HCT116 (cell line): Measurements from ENCODE around the gene LRP1B. TPM values are rescaled to one million over a fixed set of nuclear protein-coding genes. Genes with fewer than 3 reads are reported as not detected.
"Not testable (repeated sequence)": the region's sequence is repeated elsewhere in the genome, so short reads cannot be mapped to it uniquely, and the experiment has no call there.

Source experiments
- ATAC-seq: fragments of 200-7000 bp; cut with Tn5 transposase; 2 replicates; pipeline ENCODE4 v1.9.1; 2020; ENCODE audit warnings: mild to moderate bottlenecking, moderate library complexity
- BruUV-seq: library from RNA; stranded (reverse); fragments of 400-500 nt; replicated peaks from 2 replicates; lab custom pipeline; 2021; lab: Mats Ljungman, UMichigan
- CTCF ChIA-PET: fragments of 300-600 bp; sonication (Branson Sonifier 250); formaldehyde crosslinking; loops from one replicate; lab custom pipeline; 2021; ENCODE audit warnings: antibody characterized with exemption; lab: Charles Lee
- POLR2A ChIA-PET: fragments of 300-600, 350-600 bp; sonication (Branson Sonifier 250); formaldehyde crosslinking; loops from one replicate; lab custom pipeline; 2021; ENCODE audit warnings: antibody characterized with exemption; lab: Charles Lee
- RAD21 ChIA-PET, 2 experiments: fragments of 300-600 bp; sonication (Branson Sonifier 250); formaldehyde crosslinking; loops; one replicate each; lab custom pipeline; 2023; ENCODE audit warnings: low total read pairs in 2 of 2; ENCODE audit not compliant: uncharacterized antibody in 2 of 2, unreplicated experiment in 2 of 2, low non-redundant PET in 1 of 2; lab: Charles Lee
- DNase-seq: peaks from one replicate; pipeline ENCODE4 v3.0.0-alpha.2; 2010; ENCODE audit warnings: low read depth, low spot score
- H2AFZ ChIP-seq: fragments of 200-600 bp; shearing (Covaris generic), sonication (generic); 2 replicates; pipeline ENCODE4 v1.6.1; 2017; ENCODE audit warnings: low read depth, mixed run types, mixed read lengths, antibody characterized with exemption, low read length; ENCODE audit not compliant: poor library complexity, severe bottlenecking
- H3K27ac ChIP-seq: 2 replicates; pipeline ENCODE4 v1.5.1; 2012; ENCODE audit warnings: low read depth, low read length
- H3K27me3 ChIP-seq: fragments of 200-600 bp; sonication (generic); 2 replicates; pipeline ENCODE4 v1.6.1; 2016; ENCODE audit warnings: mixed run types, low read length, mixed read lengths; ENCODE audit not compliant: insufficient read depth
- H3K36me3 ChIP-seq, 2 experiments: fragments of 200-500 bp in 1 of 2; fragments of 200-600 bp in 1 of 2; sonication (Bioruptor generic) in 1 of 2; sonication (generic) in 1 of 2; 2 replicates each; pipeline versions ENCODE4 v1.5.1 to v1.6.1; 2014 to 2016; ENCODE audit warnings: low read length in 2 of 2, inconsistent platforms in 1 of 2, mixed read lengths in 1 of 2, mixed run types in 1 of 2; ENCODE audit not compliant: insufficient read depth in 2 of 2, control insufficient read depth in 1 of 2
- H3K4me1 ChIP-seq, 2 experiments: fragments of 200-600 bp in 1 of 2; sonication (generic) in 1 of 2; 2 replicates each; pipeline versions ENCODE4 v1.5.1 to v1.6.1; 2012 to 2017; ENCODE audit warnings: low read length in 2 of 2, inconsistent platforms in 1 of 2, mild to moderate bottlenecking in 1 of 2, mixed read lengths in 1 of 2, mixed run types in 1 of 2, moderate library complexity in 1 of 2; ENCODE audit not compliant: insufficient read depth in 2 of 2, control insufficient read depth in 1 of 2
- H3K4me2 ChIP-seq: fragments of 200-600 bp; sonication (generic); 2 replicates; pipeline ENCODE4 v1.6.1; 2017; ENCODE audit warnings: mixed run types, low read length, mixed read lengths
- H3K4me3 ChIP-seq, 2 experiments: fragments of 200-600 bp in 1 of 2; sonication (generic) in 1 of 2; replicated peaks in 1 of 2; 2 replicates each; pipeline ENCODE4 v1.5.1; 2011 to 2016; ENCODE audit warnings: low read length in 2 of 2, control low read depth in 1 of 2, low read depth in 1 of 2, mild to moderate bottlenecking in 1 of 2, mixed read lengths in 1 of 2, mixed run types in 1 of 2
- H3K79me2 ChIP-seq: fragments of 200-600 bp; sonication (generic); 2 replicates; pipeline ENCODE4 v1.6.1; 2017; ENCODE audit warnings: mild to moderate bottlenecking, mixed run types, low read length, moderate library complexity, mixed read lengths; ENCODE audit not compliant: insufficient read depth
- H3K9ac ChIP-seq: fragments of 200-600 bp; sonication (generic); 2 replicates; pipeline ENCODE4 v1.6.1; 2016; ENCODE audit warnings: low read length, mixed read lengths
- H3K9me2 ChIP-seq: fragments of 200-600 bp; sonication (generic), shearing (Covaris generic); 2 replicates; pipeline ENCODE4 v1.6.1; 2017; ENCODE audit warnings: mixed run types, mild to moderate bottlenecking, moderate library complexity; ENCODE audit not compliant: insufficient read depth
- H3K9me3 ChIP-seq, 2 experiments: fragments of 200-500 bp in 1 of 2; fragments of 200-600 bp in 1 of 2; sonication (Bioruptor generic) in 1 of 2; sonication (generic) in 1 of 2; 2 replicates each; pipeline ENCODE4 v1.6.1; 2014 to 2017; ENCODE audit warnings: low read length in 2 of 2, mixed read lengths in 2 of 2, inconsistent platforms in 1 of 2, low read depth in 1 of 2, mild to moderate bottlenecking in 1 of 2, mixed run types in 1 of 2, moderate library complexity in 1 of 2; ENCODE audit not compliant: control insufficient read depth in 1 of 2, insufficient read depth in 1 of 2
- H4K20me1 ChIP-seq: fragments of 200-600 bp; sonication (generic), shearing (Covaris generic); 2 replicates; pipeline ENCODE4 v1.6.1; 2017; ENCODE audit warnings: mixed run types, mild to moderate bottlenecking, moderate library complexity; ENCODE audit not compliant: insufficient read depth
- CBX3 ChIP-seq: IDR thresholded peaks from 2 replicates; pipeline ENCODE4 v1.6.1; 2012; ENCODE audit warnings: low read depth
- EGR1 ChIP-seq: IDR thresholded peaks from 2 replicates; pipeline ENCODE4 v1.6.1; 2012; ENCODE audit warnings: low read depth
- ELF1 ChIP-seq: IDR thresholded peaks from 2 replicates; pipeline ENCODE4 v1.6.1; 2012; ENCODE audit warnings: low read depth, borderline replicate concordance
- EZH2phosphoT487 ChIP-seq: fragments of 200-600 bp; IDR thresholded peaks from 2 replicates; pipeline ENCODE4 v1.6.1; 2018; ENCODE audit warnings: antibody characterized with exemption, borderline replicate concordance
- FOSL1 ChIP-seq: IDR thresholded peaks from 2 replicates; pipeline ENCODE4 v1.6.1; 2012; ENCODE audit warnings: low read depth
- POLR2A ChIP-seq: IDR thresholded peaks from 2 replicates; pipeline ENCODE4 v1.7.0; 2011; ENCODE audit warnings: borderline replicate concordance; ENCODE audit not compliant: insufficient read depth, insufficient read length; ENCODE audit errors: extremely low read depth
- POLR2AphosphoS5 ChIP-seq: IDR thresholded peaks from 2 replicates; pipeline ENCODE4 v1.6.1; 2011; ENCODE audit warnings: mild to moderate bottlenecking, low read depth, low read length, moderate library complexity
- RAD21 ChIP-seq: IDR thresholded peaks from 2 replicates; pipeline ENCODE4 v1.6.1; 2012; ENCODE audit warnings: low read depth, mild to moderate bottlenecking
- SIN3A ChIP-seq: IDR thresholded peaks from 2 replicates; pipeline ENCODE4 v1.6.1; 2012; ENCODE audit warnings: low read depth
- SP1 ChIP-seq: IDR thresholded peaks from 2 replicates; pipeline ENCODE4 v1.6.1; 2012; ENCODE audit warnings: low read depth
- TCF7L2 ChIP-seq: IDR thresholded peaks from 2 replicates; pipeline ENCODE4 v1.7.0; 2011; ENCODE audit warnings: borderline replicate concordance, inconsistent platforms; ENCODE audit not compliant: insufficient read depth, insufficient read length; ENCODE audit errors: extremely low read depth
- ZFX ChIP-seq: fragments of 450-650 bp; IDR thresholded peaks from 2 replicates; pipeline ENCODE4 v1.6.1; 2017
- intact Hi-C: fragments of 100-400 bp; cut with micrococcal nuclease; formaldehyde crosslinking; loops from 2 replicates; pipeline ENCODE4 v1.10.0; 2022
- total RNA-seq: library from RNA; stranded (reverse); gene quantifications from one replicate; pipeline ENCODE4 v1.2.1, GENCODE V29; 2021; ENCODE audit not compliant: unreplicated experiment
- TF ChIP-seq, protein P1 (sequence below): IDR thresholded peaks from 2 replicates; pipeline ENCODE4 v1.6.1; 2011; ENCODE audit warnings: mild to moderate bottlenecking, low read length, moderate library complexity; ENCODE audit not compliant: insufficient replicate concordance; ENCODE audit errors: extremely low read depth

The LRP1B gene
- total RNA-seq, 1 experiment from 2014 or later, result 0.34 TPM

GRCh38 chr2:140440815-140441214 lies 1690.0 kb downstream of the LRP1B start:
- ChIA-PET POLR2A (no interaction called here), CTCF (no interaction called here), RAD21 (no interaction called here)
- Histone ChIP-seq H3K27ac (no peak overlapping the region), H3K79me2 (no peaks in the 10 kb centered on the region), H3K36me3 (no peaks in the 10 kb centered on the region), H3K4me3 (no peak overlapping the region), H3K4me1 (no peaks in the 10 kb centered on the region), H3K4me2 (no peak overlapping the region), H2AFZ (no peak overlapping the region), H3K27me3 (no peaks in the 10 kb centered on the region), H4K20me1 (no peaks in the 10 kb centered on the region), H3K9ac (no peak overlapping the region), H3K9me2 (no peaks in the 10 kb centered on the region), H3K9me3 (no peaks in the 10 kb centered on the region)
- no peak for DNase-seq
- no TSS peak for BruUV-seq
- no peak for TF ChIP-seq RAD21
- no peak for TF ChIP-seq ZFX
- no peak for TF ChIP-seq CBX3
- TF ChIP-seq, protein P1, sequence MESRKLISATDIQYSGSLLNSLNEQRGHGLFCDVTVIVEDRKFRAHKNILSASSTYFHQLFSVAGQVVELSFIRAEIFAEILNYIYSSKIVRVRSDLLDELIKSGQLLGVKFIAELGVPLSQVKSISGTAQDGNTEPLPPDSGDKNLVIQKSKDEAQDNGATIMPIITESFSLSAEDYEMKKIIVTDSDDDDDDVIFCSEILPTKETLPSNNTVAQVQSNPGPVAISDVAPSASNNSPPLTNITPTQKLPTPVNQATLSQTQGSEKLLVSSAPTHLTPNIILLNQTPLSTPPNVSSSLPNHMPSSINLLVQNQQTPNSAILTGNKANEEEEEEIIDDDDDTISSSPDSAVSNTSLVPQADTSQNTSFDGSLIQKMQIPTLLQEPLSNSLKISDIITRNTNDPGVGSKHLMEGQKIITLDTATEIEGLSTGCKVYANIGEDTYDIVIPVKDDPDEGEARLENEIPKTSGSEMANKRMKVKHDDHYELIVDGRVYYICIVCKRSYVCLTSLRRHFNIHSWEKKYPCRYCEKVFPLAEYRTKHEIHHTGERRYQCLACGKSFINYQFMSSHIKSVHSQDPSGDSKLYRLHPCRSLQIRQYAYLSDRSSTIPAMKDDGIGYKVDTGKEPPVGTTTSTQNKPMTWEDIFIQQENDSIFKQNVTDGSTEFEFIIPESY, result no peak
- TF ChIP-seq EZH2phosphoT487, result no peak
- no peak for TF ChIP-seq POLR2A
- no peak for TF ChIP-seq EGR1
- intact Hi-C loops, result no loop called here
- ATAC-seq, result no peak

DNA sequence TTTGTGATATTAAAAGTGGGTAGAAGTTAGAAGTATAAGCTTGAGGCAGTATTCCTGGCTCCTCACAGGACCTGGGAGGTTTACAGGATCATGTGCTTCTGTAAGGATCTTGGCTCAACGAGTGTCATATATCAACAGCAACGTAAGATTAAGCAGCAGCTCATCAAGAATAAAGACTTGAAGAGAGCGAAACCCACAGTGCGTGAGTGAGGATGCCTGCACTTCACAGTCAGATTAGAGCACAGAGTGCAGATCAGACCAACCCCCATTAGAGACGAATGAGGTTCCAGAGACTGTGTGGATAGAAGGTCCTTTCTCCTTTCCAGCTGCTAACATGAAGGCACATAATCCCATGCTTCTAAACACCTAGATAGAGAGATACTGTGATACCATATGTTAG lies 1693.9 kb downstream of the LRP1B start:
- no peak for DNase-seq
- Histone ChIP-seq H3K9me3 (no peaks in the 10 kb centered on the region), H4K20me1 (no peaks in the 10 kb centered on the region), H3K27ac (no peak overlapping the region), H2AFZ (no peak overlapping the region), H3K79me2 (no peaks in the 10 kb centered on the region), H3K9ac (no peak overlapping the region), H3K4me1 (no peaks in the 10 kb centered on the region), H3K27me3 (no peaks in the 10 kb centered on the region), H3K36me3 (no peaks in the 10 kb centered on the region), H3K9me2 (no peaks in the 10 kb centered on the region), H3K4me3 (no peak overlapping the region), H3K4me2 (no peak overlapping the region)
- no peak for ATAC-seq
- intact Hi-C loops, result no loop called here
- BruUV-seq, result no TSS peak
- TF ChIP-seq TCF7L2 (no peak), POLR2A (no peak), EZH2phosphoT487 (no peak), FOSL1 (no peak), SP1 (no peak), POLR2AphosphoS5 (no peak), ELF1 (no peak), SIN3A (no peak)
- ChIA-PET CTCF (no interaction called here), RAD21 (no interaction called here), POLR2A (no interaction called here)

GRCh38 chr2:140427033-140427432 lies 1703.8 kb downstream of the LRP1B start:
- ATAC-seq, H3K36me3 ChIP-seq, DNase-seq, H3K79me2 ChIP-seq, H3K4me2 ChIP-seq, CTCF ChIA-PET, POLR2A ChIA-PET, H3K4me1 ChIP-seq, H4K20me1 ChIP-seq, H3K27me3 ChIP-seq, H3K27ac ChIP-seq, H3K9me3 ChIP-seq, intact Hi-C loops, RAD21 ChIA-PET, H3K9me2 ChIP-seq, H3K4me3 ChIP-seq, H2AFZ ChIP-seq, H3K9ac ChIP-seq, BruUV-seq: not testable (repeated sequence)
